GM18873 (cell line): Measurements from ENCODE around the gene PSMD12.
A peak's percentile ranks its signal among the peaks of the same experiment; 100 is the strongest.
"Not testable (repeated sequence)": the region's sequence is repeated elsewhere in the genome, so short reads cannot be mapped to it uniquely, and the experiment has no call there.

ENCODE experiments used
- ATAC-seq: cut with Tn5 transposase; IDR thresholded peaks from one replicate; pipeline ENCODE4 v1.9.1; 2021; ENCODE audit warnings: mild to moderate bottlenecking, moderate library complexity, moderate number of reproducible peaks; ENCODE audit not compliant: unreplicated experiment, low FRiP score

PSMD12 gene

GRCh38 chr17:67366193-67367157 is at the start of gene PSMD12:
Gene PSMD12 (minus strand): TSS chr17:67366577. CDS start chr17:67366519, 58 bp downstream.
- peak; percentile 79 for ATAC-seq

GRCh38 chr17:67415291-67415690 is 48.9 kb upstream of the PSMD12 start:
- ATAC-seq: no peak

- ATAC-seq: no peak
Observed at GRCh38 chr17:67414559-67414958, 48.2 kb upstream of the PSMD12 start.

- ATAC-seq: no peak
Observed at GRCh38 chr17:67414130-67414529, 47.8 kb upstream of the PSMD12 start.

- ATAC-seq: no peak
Observed at GRCh38 chr17:67413388-67413787, 47.0 kb upstream of the PSMD12 start.

- no peak for ATAC-seq
Observed at GRCh38 chr17:67412941-67413340, 46.6 kb upstream of the PSMD12 start.

- ATAC-seq: no peak
Observed at GRCh38 chr17:67412032-67412431, 45.7 kb upstream of the PSMD12 start.

GRCh38 chr17:67411397-67411796 is 45.0 kb upstream of the PSMD12 start:
- no peak for ATAC-seq

- ATAC-seq: not testable (repeated sequence)
Observed at GRCh38 chr17:67408455-67408830, 42.1 kb upstream of the PSMD12 start.

- ATAC-seq: no peak
Observed at GRCh38 chr17:67403483-67403882, 37.1 kb upstream of the PSMD12 start.

- no peak for ATAC-seq
Observed at GRCh38 chr17:67403065-67403464, 36.7 kb upstream of the PSMD12 start.

GRCh38 chr17:67401598-67402504 is 35.5 kb upstream of the PSMD12 start:
- no peak for ATAC-seq

- no peak for ATAC-seq
Observed at GRCh38 chr17:67401106-67401505, 34.7 kb upstream of the PSMD12 start.

GRCh38 chr17:67400193-67400592 is 33.8 kb upstream of the PSMD12 start:
- ATAC-seq: no peak

GRCh38 chr17:67399676-67400075 is 33.3 kb upstream of the PSMD12 start:
- ATAC-seq: no peak

- ATAC-seq: no peak
Observed at GRCh38 chr17:67393809-67394397, 27.5 kb upstream of the PSMD12 start.

GRCh38 chr17:67392111-67392510 is 25.7 kb upstream of the PSMD12 start:
- no peak for ATAC-seq

GRCh38 chr17:67390646-67391361 is 24.4 kb upstream of the PSMD12 start:
- ATAC-seq: peak; percentile 85

GRCh38 chr17:67390006-67390645 is 23.7 kb upstream of the PSMD12 start:
- no peak for ATAC-seq

GRCh38 chr17:67388986-67389385 is 22.6 kb upstream of the PSMD12 start:
- ATAC-seq: no peak
